Anterior cingulate cortex (tissue), 58 donors: ENCODE results near the gene MRPL2.
A peak's percentile ranks its signal among the peaks of the same experiment; 100 is the strongest.
"Not testable (repeated sequence)": the region's sequence is repeated elsewhere in the genome, so short reads cannot be mapped to it uniquely, and the experiment has no call there.

Source experiments
- DNase-seq, 58 donors: peaks; one replicate each; lab custom pipeline; 2025; lab: John Stamatoyannopoulos, UW

The MRPL2 gene

DNA sequence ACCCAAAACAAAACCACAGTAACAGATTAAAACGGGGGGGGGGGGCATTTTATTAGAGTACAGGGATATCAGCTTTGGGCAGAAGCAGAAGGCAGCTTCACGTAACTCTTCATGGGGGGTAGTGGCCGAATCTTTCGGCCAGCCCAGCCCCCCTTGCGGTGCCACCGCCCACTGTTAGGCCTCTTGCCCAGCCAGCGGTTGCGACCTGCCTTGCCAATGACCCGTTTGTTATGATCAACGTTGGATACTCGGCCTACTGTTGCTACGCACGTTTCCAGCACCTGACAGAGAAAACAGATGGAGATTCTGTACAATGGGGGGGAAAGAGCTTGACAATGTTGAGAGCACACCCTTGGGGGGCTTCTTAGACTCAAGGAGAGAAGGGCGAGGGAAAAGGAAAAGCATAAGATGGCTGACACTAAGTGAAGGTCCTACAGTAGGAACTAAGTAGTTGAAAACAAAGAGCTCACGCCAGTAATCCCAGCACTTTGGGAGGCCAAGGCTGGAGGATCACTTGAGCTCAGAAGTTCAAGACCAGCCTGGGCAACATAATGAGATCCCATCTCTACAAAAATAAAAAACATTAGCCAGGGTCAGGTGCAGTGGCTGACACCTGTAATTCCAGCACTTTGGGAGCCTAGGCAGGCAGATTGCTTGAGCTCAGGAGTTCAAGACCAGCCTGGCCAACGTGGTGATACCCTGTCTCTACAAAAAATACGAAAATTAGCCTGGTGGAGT lies 4.9 kb downstream of the MRPL2 start:
- no peak for DNase-seq

GRCh38 chr6:43053545-43054205 lies 5.6 kb downstream of the MRPL2 start, which contains the start of gene CUL7:
Gene CUL7, minus strand, starts transcription at chr6:43053851. Its CDS starts 1,063 bp downstream, at chr6:43052788.
- peak in 57 of 58 donors; percentile 17 to 90 (median 70) for DNase-seq

DNA sequence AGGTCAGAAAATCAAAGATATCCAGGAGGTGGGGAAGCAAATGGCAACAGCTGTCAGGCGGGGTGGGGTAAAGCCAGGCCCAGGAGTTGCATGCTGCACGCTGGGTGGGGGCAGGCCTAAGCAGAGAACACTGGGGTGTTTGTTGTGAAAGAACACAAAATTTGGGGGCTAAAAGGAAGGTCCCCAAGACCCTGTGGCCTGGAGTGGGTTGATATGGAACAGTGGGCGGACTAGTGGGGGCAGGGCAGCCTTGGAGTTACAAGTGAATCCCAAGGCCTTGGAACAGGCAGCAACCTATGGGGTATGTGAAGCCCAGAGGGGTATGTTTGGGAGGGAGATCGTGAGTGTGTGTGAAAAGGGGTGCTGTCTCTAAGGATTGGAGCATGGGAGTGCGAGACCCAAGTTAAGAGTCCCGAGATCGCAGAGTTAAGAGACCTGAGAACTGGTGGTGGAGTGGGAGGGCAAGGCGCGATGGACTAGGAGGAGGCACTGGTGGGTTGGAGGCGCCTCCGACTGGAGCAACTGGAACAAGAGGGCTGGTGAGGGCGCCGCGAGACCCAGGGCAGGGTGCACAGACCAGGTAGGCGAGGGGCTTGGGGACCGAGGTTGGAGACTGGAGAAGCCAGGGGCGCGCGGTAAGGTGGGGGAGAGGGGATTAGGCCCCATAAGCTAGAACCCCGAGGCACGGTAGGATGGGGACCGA lies 6.2 kb downstream of the MRPL2 start:
- DNase-seq, result peak in 4 of 58 donors; percentile 8 to 40 (median 31)

- no peak for DNase-seq
Observed at GRCh38 chr6:43052225-43052841, 6.9 kb downstream of the MRPL2 start.

DNA sequence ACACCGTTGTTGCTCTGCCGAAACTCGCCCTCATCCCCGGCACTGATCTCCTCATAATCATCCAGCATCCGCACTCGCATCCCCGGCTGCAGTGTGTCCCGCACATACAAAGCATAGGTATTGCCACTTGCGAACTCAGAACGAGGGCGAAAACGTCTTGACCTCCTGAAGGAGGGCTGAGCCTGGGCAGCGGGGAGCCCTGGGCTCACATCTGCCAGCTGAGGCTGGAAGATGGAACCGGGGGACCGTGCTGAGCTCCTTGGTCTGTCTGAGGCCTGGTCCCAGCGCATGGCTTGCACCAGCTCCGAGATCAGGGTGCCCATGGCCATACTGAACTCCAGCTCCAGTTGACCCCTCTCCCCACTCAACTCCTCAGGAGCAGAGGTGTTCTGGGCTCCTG lies 8.3 kb downstream of the MRPL2 start:
- no peak for DNase-seq

DNA sequence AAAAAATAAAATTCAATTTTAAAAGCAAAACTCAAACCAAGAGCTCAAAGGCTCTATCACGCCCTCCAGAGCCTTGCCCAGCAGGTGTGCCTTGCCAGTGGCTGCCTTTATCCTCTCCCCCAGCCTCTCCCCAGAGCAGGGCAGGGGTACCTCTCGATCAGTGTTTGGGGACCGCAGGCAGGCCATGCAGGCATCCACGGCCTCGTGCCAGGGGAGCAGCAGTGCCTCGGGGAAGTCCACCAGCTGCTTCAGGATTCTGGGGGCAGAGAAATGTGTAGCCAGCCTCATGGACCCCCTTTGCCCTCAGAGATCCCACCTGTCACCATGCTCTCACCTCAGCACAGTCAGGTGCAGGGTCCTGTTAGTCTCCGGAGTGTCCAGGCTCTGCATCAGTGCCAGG lies 11.2 kb downstream of the MRPL2 start:
- DNase-seq, result no peak

DNA sequence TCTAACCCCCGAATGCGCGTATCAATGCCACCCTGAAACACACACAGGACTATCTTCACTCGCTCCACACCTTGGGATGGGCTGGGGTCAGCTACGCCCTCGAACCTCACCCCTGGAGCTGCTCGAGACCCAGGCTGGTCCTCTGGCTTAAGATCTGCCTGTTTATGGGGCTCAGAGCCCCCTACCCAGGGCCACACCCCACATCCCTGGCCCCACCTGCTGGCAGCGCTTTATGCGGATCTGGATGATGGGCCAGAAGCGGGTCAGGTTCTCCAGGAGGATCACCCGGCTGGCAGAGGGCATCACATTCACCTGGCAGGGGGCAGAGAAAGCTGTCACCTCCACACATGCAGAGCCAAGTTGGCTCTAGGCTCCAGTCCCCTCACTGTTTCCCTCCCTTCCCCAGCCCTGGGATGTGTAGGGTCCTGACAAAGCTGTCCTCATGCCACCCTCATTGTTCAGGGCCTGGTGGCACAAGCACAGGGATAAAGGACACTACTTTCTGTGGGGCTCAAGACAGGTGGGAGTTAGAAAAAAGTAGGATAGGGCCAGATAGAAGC lies 13.8 kb downstream of the MRPL2 start:
- DNase-seq, result no peak

GRCh38 chr6:43043310-43043709 lies 15.9 kb downstream of the MRPL2 start:
- DNase-seq, result no peak

DNA sequence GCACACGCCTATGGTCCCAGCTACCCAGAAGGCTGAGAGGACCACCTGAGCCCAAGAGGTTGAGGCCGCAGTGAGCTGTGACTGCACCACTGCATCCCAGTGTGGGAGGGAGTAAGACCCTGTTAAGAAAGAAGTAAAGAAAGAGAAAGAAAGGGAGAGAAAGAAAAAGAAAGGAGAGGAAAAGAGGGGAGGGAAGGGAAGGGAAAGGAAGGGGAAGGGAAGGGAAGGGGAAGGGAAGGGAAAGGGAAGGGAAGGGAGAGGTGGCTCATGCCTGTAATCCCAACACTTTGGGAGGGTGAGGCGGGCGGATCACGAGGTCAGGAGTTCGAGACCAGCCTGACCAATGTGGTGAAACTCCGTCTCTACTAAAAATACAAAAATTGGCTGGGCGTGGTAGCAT lies 17.8 kb downstream of the MRPL2 start:
- DNase-seq, result not testable (repeated sequence)

- DNase-seq, result no peak
Observed at GRCh38 chr6:43040542-43041257, 18.5 kb downstream of the MRPL2 start.

GRCh38 chr6:43038727-43039126 lies 20.5 kb downstream of the MRPL2 start:
- no peak for DNase-seq

DNA sequence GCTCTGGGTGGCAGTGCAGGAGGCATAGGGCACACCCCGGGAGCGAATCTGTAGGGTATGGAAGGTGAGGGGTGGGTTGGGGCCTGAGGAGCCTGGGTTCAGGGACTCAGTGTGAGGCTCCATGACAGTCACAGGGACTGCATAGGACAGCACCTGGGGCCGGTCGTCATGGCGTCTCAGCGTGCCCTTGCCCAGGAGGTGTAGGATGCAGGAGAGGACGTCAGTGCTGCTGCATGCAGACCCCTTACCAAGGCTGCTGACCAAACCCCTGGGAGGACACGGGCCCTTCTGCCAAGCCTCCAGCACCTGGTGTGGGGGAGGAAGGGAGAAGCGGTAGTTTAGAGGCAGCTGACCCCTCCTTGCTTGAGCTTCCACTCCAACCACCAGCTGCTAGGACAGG lies 21.5 kb downstream of the MRPL2 start:
- no peak for DNase-seq

DNA sequence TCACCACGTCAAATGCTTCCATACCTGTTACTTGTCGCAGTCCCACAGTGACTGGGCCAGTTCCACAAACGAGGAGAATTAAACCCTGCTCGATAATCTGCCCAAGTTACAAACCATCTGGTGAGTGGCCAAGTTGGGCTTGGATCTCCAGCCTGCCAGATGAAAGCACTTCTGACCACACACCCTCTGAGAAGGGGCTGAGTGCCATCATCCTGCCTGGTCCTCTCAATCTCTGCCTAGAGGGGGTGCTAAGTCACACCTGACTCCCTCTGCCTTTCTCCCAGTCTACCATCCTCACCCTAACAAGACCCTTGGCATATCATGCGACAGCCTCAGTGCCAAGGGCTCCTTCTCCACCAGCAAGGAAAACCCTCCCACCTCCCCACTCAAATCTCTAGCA lies 22.0 kb downstream of the MRPL2 start:
- no peak for DNase-seq

DNA sequence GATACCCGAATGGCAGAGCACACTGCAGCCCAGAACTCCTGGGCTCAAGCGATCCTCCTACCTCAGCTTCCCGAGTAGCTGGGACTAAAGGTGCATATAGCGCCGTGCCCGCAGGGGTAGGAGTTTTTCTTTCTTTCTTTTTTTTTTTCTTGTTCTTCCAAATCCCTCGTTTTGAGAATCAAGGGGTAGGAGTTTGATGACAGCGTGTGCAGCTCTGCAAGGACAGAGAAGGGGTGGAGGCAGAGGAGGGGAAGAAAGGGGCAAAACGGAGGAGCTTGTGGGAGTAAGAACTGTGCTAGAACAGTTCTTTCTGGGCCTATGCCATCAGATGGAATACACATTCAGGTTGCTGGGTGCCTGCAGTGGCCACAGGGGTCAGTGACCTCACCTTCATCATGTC lies 22.5 kb downstream of the MRPL2 start:
- DNase-seq, result peak in 1 of 58 donors; percentile 7

DNA sequence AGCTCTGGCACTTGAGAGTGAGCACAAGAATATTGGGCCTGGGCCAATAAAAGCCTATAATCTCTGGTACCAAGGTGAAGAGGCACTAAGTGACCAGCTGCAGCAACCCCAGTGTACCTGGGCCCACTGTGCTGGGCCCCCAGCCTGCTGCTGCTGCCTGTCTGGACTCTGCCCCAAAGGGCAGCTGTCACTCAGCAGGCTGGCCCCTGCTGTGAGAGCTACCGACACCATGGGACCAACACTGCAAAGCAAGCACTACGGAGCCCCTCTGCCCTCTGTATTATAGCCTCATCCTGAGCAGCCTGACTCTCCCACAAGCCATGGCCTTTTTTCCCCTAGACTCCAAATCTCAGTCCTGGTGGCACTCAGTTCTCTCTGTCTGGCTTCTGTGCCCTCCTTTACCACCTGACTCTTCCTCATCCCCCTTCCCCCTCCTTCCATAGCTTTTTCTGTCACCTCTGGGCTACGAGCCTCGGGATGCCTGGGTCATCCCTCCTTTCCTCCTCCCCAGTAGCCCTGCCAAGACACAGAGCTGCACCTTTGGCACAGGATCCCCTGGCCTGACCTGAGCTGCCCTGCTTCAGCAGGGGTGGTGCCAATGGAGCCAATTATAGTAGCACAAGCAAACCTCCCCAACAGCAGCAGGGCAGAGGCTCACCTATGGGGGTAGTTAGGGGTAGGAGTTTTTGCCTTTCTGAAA lies 23.6 kb downstream of the MRPL2 start:
- no peak for DNase-seq

GRCh38 chr6:43034190-43034525 lies 25.1 kb downstream of the MRPL2 start:
- DNase-seq, result no peak

- no peak for DNase-seq
Observed at GRCh38 chr6:43033496-43034189, 25.6 kb downstream of the MRPL2 start.

DNA sequence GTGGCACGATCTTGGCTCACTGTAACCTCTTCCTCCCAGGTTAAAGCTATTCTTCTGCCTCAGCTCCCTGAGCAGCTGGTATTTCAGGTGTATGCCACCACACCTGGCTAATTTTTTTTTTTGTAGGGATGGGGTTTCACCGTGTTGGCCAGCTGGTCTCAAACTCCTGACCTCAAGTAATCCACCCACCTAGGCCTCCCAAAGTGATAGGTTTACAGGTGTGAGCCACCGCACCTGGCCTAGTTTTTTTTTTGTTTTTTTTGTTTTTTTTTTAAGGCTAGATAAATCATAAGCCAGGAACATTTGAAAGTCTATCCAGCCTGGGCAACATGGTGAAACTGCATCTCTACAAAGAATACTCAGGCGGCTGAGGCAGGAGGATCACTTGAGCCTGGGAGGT lies 26.9 kb downstream of the MRPL2 start:
- DNase-seq, result no peak

DNA sequence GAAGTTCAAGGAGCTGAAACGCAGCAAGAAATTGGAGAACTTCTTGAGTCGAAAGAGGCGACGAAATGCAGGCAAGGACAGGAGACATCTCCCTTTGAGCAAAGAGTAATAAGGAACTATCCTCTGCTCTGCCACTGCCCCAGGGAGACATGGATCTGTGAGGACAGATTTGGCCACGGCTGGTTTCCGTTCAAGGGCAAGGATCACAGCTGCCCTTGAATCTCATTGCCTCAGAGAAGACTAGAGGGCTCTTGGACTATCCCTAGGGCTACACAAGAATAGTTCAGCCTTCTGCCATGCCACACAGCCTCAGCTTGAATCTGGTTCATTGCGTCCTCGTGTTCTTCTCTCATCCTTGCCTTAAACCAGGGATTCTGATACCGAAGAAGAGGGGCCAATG lies 30.1 kb downstream of the MRPL2 start:
- DNase-seq, result no peak
